Fibroblast of pulmonary artery (primary cell): ENCODE results near the gene SIGLEC12.
A peak's percentile ranks its signal among the peaks of the same experiment; 100 is the strongest.

Experiments used
- DNase-seq: peaks from one replicate; pipeline ENCODE4 v3.0.0-alpha.2; 2010; ENCODE audit warnings: low read depth
- H3K4me3 ChIP-seq: replicated peaks from 2 replicates; pipeline ENCODE4 v1.5.1; 2011; ENCODE audit warnings: low read depth, mild to moderate bottlenecking, control low read depth, low read length, moderate library complexity
- CTCF ChIP-seq: IDR thresholded peaks from 2 replicates; pipeline ENCODE4 v1.5.1; 2011; ENCODE audit warnings: mild to moderate bottlenecking, control low read depth, low read length, inconsistent platforms; ENCODE audit errors: missing control alignments

SIGLEC12 gene

DNA sequence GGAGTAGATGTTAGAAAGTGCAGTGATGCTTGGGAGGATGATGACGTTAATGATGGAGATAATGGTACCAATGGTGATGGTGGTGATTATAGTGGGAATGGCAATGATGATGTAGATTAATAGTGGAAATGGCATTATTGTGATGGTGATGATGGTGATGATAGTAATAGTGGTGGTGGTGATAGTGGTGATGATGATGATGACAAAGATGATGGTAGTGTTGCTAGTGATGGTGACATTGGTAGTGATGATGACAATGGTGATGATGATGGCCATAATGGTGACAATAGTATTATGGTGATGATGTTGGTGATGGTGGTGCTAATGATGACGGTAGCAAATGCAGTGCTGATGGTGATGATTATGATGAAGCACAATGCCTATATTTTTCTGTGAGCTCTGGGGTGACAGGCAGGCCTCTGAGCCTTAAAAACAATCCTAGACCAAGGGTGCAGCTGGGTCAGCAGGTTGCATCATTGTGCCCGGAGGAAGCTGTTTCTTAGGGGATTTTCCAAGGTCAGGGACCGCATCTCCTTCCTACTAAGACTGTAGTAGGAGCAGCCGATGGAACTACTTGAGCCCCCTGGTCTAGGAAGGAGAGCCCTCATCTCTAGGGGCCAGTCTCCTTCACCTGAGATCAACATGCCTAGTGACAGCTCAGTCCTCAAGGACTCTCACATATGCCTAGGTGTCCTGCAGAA, 15.5 kb downstream of the SIGLEC12 start:
- TF ChIP-seq CTCF = no peak

GRCh38 chr19:51480590-51480989, 21.0 kb downstream of the SIGLEC12 start:
- no peak overlapping the region for H3K4me3 ChIP-seq
- peak; percentile 35 for DNase-seq
- TF ChIP-seq CTCF = no peak

More for the DNA sequence above, 15.5 kb downstream of the SIGLEC12 start:
- DNase-seq = no peak
- no peak overlapping the region for H3K4me3 ChIP-seq

DNA sequence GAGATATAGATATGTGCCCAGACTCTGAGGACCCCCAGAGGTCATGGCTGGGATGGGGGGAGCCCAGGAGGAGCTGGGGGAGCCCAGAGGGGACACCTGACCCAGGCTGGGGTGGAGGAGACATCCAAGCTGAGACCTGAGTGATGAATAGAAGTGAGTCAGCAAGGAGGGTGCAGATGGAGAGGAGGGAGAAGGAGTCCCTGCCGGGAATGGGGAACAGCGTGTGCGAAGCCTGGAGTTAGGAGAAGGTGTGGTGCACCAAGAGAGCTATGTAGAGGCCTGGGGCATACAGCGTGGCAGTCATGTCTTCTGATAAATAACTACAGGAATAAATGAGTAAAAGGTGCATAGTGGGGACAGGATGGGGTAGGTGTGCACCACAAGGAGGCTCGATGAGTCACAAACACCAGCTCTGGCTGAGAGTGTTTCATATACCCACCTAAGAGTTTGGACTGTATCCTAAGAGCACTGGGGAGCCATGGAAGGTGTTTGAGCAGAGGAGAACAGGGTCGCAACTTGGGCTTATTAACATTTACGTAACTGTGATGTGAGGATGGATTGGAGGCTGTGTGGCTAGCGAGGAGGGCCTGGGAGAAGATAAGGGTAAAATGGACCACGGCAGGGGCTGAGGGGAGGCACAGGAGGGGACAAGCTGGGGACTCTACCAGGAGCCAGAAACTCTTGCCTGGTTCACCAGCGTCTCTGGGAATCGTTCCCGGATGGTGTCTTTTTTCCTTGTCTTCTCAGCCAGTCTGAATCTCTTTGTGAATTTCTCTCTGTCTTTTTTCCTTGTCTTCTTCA, 21.9 kb downstream of the SIGLEC12 start:
- no peak for DNase-seq
- no peak overlapping the region for H3K4me3 ChIP-seq
- TF ChIP-seq CTCF = no peak

DNA sequence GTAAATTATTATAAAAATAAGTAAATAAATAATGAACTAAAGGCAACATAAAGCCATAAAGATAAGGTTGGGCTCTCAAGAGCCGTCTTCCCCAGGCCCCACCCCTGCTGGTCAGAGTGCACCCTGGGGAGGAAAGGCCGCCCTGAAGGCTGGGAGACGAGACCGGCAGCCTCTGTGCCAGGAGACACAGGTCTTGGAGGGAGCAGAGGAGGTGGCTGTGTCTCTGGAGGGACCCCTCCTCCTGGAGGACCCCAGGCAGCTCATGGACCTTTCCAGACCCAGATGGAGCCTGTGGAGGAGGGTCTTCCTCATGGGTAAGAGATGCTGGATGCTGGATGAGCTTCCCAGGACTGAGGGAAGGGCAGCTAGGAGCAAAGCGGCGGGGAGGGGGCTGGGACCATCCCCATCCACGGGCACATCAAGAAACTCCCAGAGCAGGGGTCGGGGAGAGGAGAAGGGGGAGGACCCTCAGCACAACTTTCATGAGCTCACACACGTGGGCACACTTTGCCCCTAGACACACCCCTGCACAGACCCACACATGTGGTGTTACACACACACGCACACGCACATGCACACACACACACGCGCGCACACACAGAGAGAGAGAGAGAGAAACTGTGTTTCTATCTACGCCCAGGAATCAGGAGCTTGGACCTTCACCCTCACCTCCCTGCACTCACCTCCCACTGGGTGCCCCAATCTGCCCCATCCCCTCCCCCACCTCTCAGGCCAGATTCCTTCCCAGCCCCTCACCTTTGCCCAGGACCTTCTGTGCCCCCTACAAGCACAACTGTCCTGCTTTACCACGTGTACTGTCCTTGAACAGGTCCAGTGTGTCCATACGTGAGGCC, 23.0 kb downstream of the SIGLEC12 start, which contains the start of gene CEACAM18:
Gene CEACAM18 (plus strand): TSS at position 159 of the 854 bp plus-strand sequence.
- TF ChIP-seq CTCF = no peak
- DNase-seq = no peak
- H3K4me3 ChIP-seq = no peak within 1 kb of the TSS

GRCh38 chr19:51477344-51477743, 24.3 kb downstream of the SIGLEC12 start:
- H3K4me3 ChIP-seq = no peak overlapping the region
- no peak for DNase-seq
- TF ChIP-seq CTCF = no peak

- no peak for DNase-seq
- H3K4me3 ChIP-seq = no peak overlapping the region
- no peak for TF ChIP-seq CTCF
These were observed 25.4 kb downstream of the SIGLEC12 start for GRCh38 chr19:51476164-51476563.
